Ascending aorta (tissue), 2 donors: ENCODE data around the gene LAPTM4A. TPM values are rescaled to one million over a fixed set of nuclear protein-coding genes. Genes with fewer than 3 reads are reported as not detected.

Source experiments
- DNase-seq, 2 donors: peaks; one replicate each; pipeline ENCODE4 v3.0.0-alpha.2; 2019; ENCODE audit warnings: low spot score in 2 of 2
- H3K27ac ChIP-seq, 2 donors: fragments of 200-600 bp; sonication (generic); one replicate each; pipeline ENCODE4 v1.5.1; 2016 to 2017; ENCODE audit warnings: mild to moderate bottlenecking in 1 of 2
- H3K27me3 ChIP-seq: fragments of 200-600 bp; sonication (generic); one replicate; pipeline ENCODE4 v1.5.1; 2017
- H3K36me3 ChIP-seq, 2 donors: fragments of 200-600 bp; sonication (generic); one replicate each; pipeline ENCODE4 v1.5.1; 2016
- H3K4me1 ChIP-seq, 2 donors: fragments of 200-600 bp; sonication (generic); one replicate each; pipeline ENCODE4 v1.5.1; 2016 to 2017; ENCODE audit warnings: mild to moderate bottlenecking in 1 of 2
- H3K4me3 ChIP-seq, 2 donors: fragments of 200-600 bp; sonication (generic); one replicate each; pipeline ENCODE4 v1.5.1; 2016 to 2017; ENCODE audit warnings: mild to moderate bottlenecking in 1 of 2
- H3K9me3 ChIP-seq, 2 donors: fragments of 200-600 bp; sonication (generic); one replicate each; pipeline ENCODE4 v1.5.1; 2016
- intact Hi-C: fragments of 100-400 bp; cut with DNase I; formaldehyde crosslinking; loops from one replicate; pipeline ENCODE4 v1.15.1; 2023
- total RNA-seq: library from RNA; depleted of rRNA; stranded (reverse); fragments of >200 nt; gene quantifications from one replicate; pipeline ENCODE4 v1.1.0, GENCODE V29; 2016
- TF ChIP-seq, protein P1 (sequence below), 3 experiments: fragments of 200-600 bp in 2 of 3; fragments of 450-650 bp in 1 of 3; sonication (generic) in 2 of 3; IDR thresholded peaks; one replicate each; pipeline ENCODE4 v1.5.1; 2016 to 2019; ENCODE audit warnings: antibody characterized with exemption in 3 of 3, mild to moderate bottlenecking in 1 of 3, moderate library complexity in 1 of 3

LAPTM4A gene
- total RNA-seq, 1 donor from 2014 or later, result 95.6 TPM

DNA sequence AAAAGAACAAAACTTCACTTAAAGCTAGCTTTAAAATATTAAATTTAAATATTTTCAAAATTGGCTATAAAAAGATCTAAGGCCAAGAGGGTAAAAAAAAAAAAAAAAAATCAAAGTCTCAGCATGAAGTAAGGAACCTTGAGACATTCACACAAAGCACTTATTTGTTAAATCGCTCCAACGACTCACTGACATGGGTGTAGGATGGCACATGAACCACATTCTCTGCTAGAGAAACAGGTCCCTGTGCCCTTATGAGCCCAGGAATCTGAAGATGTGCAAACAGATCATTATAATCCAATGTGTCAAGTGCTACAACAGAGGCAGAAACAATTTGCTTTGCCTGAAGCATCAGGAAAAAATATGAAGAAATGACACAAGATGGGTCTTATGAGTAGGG, 13.8 kb downstream of the LAPTM4A start:
- TF ChIP-seq, protein P1, sequence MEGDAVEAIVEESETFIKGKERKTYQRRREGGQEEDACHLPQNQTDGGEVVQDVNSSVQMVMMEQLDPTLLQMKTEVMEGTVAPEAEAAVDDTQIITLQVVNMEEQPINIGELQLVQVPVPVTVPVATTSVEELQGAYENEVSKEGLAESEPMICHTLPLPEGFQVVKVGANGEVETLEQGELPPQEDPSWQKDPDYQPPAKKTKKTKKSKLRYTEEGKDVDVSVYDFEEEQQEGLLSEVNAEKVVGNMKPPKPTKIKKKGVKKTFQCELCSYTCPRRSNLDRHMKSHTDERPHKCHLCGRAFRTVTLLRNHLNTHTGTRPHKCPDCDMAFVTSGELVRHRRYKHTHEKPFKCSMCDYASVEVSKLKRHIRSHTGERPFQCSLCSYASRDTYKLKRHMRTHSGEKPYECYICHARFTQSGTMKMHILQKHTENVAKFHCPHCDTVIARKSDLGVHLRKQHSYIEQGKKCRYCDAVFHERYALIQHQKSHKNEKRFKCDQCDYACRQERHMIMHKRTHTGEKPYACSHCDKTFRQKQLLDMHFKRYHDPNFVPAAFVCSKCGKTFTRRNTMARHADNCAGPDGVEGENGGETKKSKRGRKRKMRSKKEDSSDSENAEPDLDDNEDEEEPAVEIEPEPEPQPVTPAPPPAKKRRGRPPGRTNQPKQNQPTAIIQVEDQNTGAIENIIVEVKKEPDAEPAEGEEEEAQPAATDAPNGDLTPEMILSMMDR (IDR thresholded peaks at IDR 0.05), result no peak
- no peak for DNase-seq
- no peak overlapping the region for H3K27ac ChIP-seq
- H3K4me3 ChIP-seq, result no peak overlapping the region
- H3K9me3 ChIP-seq, result no peaks in the 10 kb centered on the region
- intact Hi-C loops, result no loop called here
- peaks cover 74 to 76% of the 10 kb centered on the region in 2 donors for H3K36me3 ChIP-seq
- peaks cover 4 to 7% of the 10 kb centered on the region in 2 donors for H3K4me1 ChIP-seq
- H3K27me3 ChIP-seq, result no peaks in the 10 kb centered on the region

DNA sequence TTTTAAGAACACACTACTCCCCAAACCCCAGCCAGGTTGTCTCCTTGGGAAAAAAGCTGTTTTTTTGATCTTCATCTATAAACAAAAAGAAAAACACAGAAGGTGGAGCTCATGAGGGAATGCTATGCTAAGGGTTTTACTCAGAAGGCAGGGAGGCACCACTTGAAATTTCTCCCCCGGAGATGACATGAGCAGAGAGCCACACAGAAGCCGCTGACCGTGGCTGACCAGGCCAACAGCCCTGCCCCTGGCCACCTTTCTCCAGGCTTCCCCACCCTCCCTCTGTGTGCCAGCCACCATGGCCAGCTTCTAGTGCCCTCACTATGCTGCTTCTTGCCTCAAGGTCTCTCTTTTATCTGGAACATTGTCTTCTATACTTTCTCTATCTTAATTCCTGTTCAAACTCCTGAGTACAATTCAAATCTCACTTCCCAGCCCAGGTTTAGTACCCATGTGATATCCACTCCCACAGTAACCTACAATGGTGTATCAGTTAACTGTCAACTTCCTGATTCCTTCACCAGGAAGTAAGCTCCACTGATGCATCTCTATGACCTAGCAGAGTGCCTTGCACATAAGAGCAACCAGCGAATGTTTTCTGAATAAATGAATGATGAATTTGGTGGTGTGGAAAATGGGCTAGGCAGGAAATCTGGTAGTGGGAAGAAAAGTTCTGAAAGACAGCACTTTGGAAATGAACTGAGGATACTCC, 15.3 kb downstream of the LAPTM4A start:
- H3K27ac ChIP-seq, result no peak overlapping the region
- TF ChIP-seq, protein P1 (IDR thresholded peaks at IDR 0.05), result no peak
- intact Hi-C loops, result no loop called here
- H3K9me3 ChIP-seq, result no peaks in the 10 kb centered on the region
- peaks cover 78 to 90% of the 10 kb centered on the region in 2 donors for H3K36me3 ChIP-seq
- no peaks in the 10 kb centered on the region for H3K27me3 ChIP-seq
- H3K4me3 ChIP-seq, result no peak overlapping the region
- peaks cover 0 to 7% of the 10 kb centered on the region in 2 donors for H3K4me1 ChIP-seq
- no peak for DNase-seq

DNA sequence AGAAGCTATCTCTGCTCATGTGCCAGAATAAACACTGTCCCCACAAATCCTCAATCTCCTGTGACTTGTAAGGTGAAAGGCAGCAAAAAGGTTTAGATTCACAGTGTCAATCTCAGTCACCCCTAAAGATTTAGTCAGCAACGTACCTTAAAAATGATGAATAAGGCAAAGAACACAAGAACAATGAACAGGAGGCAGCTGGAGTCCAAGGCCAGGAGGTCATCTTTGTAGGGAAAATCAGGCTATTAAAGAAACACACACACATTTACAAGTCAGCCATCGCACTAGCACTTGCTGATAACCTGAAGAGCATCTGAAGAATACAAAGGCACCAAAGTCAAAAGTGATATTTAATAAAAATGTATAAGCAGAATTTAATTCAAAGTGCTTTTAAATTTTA, 16.6 kb downstream of the LAPTM4A start:
- no peak for DNase-seq
- TF ChIP-seq, protein P1 (IDR thresholded peaks at IDR 0.05), result no peak
- H3K9me3 ChIP-seq, result peaks cover 4 to 5% of the 10 kb centered on the region in 2 donors
- peaks cover 78 to 94% of the 10 kb centered on the region in 2 donors for H3K36me3 ChIP-seq
- no peak overlapping the region for H3K4me3 ChIP-seq
- H3K4me1 ChIP-seq, result no peaks in the 10 kb centered on the region
- H3K27me3 ChIP-seq, result no peaks in the 10 kb centered on the region
- intact Hi-C loops, result no loop called here
- H3K27ac ChIP-seq, result no peak overlapping the region

DNA sequence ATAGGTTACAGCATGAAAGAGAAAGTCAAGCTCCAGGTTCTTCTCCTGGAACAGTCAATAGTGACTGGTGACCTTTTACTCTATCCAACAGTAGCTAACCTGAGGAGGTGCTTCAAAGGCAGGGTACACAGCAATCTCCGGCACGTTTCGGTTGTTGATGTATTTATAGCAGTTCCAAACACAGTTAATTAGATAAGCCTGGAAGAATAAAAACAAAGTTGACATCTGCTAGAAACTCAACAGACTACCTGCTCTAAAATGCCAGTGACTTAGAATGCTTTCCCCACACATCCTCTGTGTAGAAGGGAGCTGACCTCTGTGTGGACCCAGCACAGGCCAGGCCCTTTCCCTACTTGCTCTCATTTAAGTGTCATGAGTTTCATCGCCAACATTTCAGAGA, 17.2 kb downstream of the LAPTM4A start:
- intact Hi-C loops, result no loop called here
- no peak overlapping the region for H3K27ac ChIP-seq
- H3K4me1 ChIP-seq, result no peaks in the 10 kb centered on the region
- DNase-seq, result no peak
- peaks cover 10 to 11% of the 10 kb centered on the region in 2 donors for H3K9me3 ChIP-seq
- peaks cover 78 to 94% of the 10 kb centered on the region in 2 donors for H3K36me3 ChIP-seq
- no peaks in the 10 kb centered on the region for H3K27me3 ChIP-seq
- no peak overlapping the region for H3K4me3 ChIP-seq
- TF ChIP-seq, protein P1 (IDR thresholded peaks at IDR 0.05), result no peak

DNA sequence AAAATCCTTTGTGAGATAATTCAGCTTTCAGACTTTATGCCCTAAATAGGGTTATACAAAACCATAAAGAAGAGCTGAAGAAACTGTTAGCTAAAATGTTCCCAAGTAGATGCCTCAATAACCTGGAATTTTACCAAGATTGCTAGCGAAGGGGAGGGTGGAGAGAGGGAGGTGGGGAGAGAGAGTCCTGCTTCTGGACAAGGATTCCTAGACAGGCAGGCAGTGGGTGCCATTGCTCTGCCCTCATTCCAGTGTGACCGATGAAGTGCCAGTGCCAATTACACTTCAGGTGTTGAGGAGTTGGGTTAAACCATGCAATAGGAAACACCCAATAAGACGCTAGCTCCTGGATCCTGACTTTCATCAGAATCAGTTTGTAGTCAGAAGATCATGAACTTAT, 18.1 kb downstream of the LAPTM4A start:
- intact Hi-C loops, result no loop called here
- Histone ChIP-seq H3K27ac (no peak overlapping the region), H3K27me3 (no peaks in the 10 kb centered on the region), H3K4me3 (no peak overlapping the region), H3K36me3 (peaks cover 75 to 94% of the 10 kb centered on the region in 2 donors), H3K4me1 (no peaks in the 10 kb centered on the region), H3K9me3 (peaks cover 13 to 20% of the 10 kb centered on the region in 2 donors)
- no peak for DNase-seq
- TF ChIP-seq, protein P1 (IDR thresholded peaks at IDR 0.05), result no peak
